ENCODE data around the gene MUC5AC. TPM values are rescaled to one million over a fixed set of nuclear protein-coding genes. Genes with fewer than 3 reads are reported as not detected.
"Not testable (repeated sequence)": the region's sequence is repeated elsewhere in the genome, so short reads cannot be mapped to it uniquely, and the experiment has no call there.

The MUC5AC gene
- total RNA-seq, 1 donor from 2014 or later, result not detected

DNA sequence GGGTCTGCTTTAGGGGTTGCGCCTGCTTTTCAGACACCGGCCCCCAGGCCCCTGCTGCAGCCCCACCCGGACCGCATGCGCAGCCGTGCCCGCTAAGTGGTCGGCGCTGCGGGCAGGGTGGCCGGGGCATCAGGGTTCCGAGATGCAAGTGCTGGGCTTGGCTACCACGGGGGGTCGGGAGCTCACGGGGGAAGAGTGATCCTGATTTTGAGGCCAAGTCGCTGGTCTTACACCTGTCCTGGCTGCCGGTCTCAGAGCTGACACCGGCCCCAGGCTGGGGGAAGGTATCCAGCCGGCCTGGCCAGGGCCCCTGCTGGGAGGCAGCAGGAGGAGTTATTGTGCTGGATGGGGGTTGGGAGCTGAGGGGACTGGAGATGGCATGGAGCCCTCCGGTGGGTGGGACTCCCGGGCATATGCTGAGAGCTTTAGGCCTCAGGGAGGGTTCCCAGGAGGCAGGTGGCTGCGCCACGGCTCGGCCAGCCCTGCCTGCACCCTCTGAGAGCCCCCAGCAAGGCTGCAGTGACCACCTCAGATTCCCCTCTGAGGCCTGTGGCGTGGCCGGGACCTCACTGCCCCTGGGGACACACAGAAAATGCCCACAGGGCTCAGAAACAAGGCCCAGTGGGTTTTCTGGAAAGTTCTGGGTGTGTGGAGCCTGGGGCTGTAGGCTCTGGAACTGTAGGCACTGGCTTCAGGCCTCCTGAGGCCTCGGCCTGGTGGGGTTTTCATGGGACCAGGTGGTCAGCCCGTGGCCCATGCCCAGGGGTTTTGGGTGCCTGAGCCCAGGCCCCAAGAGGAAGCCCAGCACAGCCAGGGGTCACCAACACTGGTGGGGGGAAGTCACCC, 4.4 kb upstream of the MUC5AC start:
- H3K4me3 ChIP-seq (ENCODE audit: low read depth, low read length), result no peak overlapping the region
- H3K36me3 ChIP-seq (ENCODE audit: control insufficient read depth, insufficient read depth, low read length), result no peaks in the 10 kb centered on the region
- no peak for DNase-seq (ENCODE audit: low read depth)
- H3K27me3 ChIP-seq (ENCODE audit: control insufficient read depth, insufficient read depth, low read length), result no peaks in the 10 kb centered on the region
- TF ChIP-seq, protein P1, sequence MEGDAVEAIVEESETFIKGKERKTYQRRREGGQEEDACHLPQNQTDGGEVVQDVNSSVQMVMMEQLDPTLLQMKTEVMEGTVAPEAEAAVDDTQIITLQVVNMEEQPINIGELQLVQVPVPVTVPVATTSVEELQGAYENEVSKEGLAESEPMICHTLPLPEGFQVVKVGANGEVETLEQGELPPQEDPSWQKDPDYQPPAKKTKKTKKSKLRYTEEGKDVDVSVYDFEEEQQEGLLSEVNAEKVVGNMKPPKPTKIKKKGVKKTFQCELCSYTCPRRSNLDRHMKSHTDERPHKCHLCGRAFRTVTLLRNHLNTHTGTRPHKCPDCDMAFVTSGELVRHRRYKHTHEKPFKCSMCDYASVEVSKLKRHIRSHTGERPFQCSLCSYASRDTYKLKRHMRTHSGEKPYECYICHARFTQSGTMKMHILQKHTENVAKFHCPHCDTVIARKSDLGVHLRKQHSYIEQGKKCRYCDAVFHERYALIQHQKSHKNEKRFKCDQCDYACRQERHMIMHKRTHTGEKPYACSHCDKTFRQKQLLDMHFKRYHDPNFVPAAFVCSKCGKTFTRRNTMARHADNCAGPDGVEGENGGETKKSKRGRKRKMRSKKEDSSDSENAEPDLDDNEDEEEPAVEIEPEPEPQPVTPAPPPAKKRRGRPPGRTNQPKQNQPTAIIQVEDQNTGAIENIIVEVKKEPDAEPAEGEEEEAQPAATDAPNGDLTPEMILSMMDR (IDR thresholded peaks at IDR 0.05; ENCODE audit: insufficient read depth, low read length, poor library complexity, severe bottlenecking), result no peak

DNA sequence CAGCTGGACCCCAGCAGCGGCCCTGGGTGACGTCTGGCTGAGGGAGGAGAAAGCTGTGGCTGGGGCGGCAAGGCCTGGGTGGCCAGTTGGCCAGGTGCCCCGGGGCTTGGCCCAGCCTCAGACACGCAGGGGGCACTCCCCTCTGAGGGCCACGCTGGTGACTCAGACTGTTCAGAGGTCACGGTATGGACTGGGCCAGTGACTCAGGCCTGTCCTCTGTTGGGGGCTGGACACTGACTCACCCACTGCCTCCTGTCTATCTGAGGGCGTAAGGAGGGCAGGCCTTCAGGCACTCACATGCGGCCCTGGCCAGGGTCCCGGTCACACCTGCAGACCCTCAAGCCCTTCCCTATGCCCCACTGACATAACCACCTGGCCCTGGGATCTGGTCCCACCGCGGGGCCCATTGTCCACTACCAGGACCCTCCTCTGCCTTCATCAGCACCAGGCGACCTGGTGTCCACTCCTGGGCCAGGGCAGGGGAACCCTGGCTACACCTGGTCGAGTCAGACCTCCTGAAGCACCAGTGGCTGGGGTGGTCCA, 3.7 kb upstream of the MUC5AC start:
- Histone ChIP-seq H3K4me3 (ENCODE audit: low read depth, low read length) (no peak overlapping the region), H3K27me3 (ENCODE audit: control insufficient read depth, insufficient read depth, low read length) (no peaks in the 10 kb centered on the region), H3K36me3 (ENCODE audit: control insufficient read depth, insufficient read depth, low read length) (no peaks in the 10 kb centered on the region)
- TF ChIP-seq, protein P1 (IDR thresholded peaks at IDR 0.05; ENCODE audit: insufficient read depth, low read length, poor library complexity, severe bottlenecking), result no peak
- DNase-seq (ENCODE audit: low read depth), result peak; percentile 86

DNA sequence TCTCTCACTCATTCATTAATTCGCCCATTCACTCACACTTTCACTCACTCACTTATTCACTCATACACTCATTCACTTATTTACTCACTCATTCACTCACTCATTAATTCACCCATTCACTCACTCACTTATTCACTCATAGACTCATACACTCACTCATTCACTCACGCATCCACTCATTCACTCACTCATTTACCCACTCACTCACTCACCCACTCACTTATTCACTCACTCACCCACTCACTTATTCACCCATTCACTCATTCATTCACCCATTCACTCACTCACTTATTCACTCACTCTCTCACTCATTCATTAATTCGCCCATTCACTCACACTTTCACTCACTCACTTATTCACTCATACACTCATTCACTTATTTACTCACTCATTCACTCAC, 3.1 kb upstream of the MUC5AC start:
- H3K36me3 ChIP-seq (ENCODE audit: control insufficient read depth, insufficient read depth, low read length); DNase-seq (ENCODE audit: low read depth); H3K4me3 ChIP-seq (ENCODE audit: low read depth, low read length); H3K27me3 ChIP-seq (ENCODE audit: control insufficient read depth, insufficient read depth, low read length): not testable (repeated sequence)

DNA sequence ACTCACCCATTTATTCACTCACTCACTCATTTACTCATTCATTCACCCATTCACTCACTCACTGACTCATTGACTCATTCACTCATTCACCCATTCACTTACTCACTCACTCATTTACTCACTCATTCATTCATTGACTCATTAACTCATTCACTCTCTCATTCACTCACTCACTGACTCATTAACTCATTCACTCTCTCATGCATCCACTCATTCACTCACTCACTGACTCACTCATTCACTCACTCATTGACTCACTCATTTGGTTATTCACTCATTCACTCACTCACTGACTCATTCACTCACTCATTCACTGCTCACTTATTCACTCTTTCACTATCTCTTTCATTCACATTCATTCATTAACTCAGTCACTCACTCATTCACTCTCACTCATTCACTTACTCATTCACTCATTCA, 2.5 kb upstream of the MUC5AC start:
- no peak overlapping the region for H3K4me3 ChIP-seq (ENCODE audit: low read depth, low read length)
- TF ChIP-seq, protein P1 (IDR thresholded peaks at IDR 0.05; ENCODE audit: insufficient read depth, low read length, poor library complexity, severe bottlenecking), result no peak
- DNase-seq (ENCODE audit: low read depth), result no peak
- no peaks in the 10 kb centered on the region for H3K27me3 ChIP-seq (ENCODE audit: control insufficient read depth, insufficient read depth, low read length)
- H3K36me3 ChIP-seq (ENCODE audit: control insufficient read depth, insufficient read depth, low read length), result no peaks in the 10 kb centered on the region

DNA sequence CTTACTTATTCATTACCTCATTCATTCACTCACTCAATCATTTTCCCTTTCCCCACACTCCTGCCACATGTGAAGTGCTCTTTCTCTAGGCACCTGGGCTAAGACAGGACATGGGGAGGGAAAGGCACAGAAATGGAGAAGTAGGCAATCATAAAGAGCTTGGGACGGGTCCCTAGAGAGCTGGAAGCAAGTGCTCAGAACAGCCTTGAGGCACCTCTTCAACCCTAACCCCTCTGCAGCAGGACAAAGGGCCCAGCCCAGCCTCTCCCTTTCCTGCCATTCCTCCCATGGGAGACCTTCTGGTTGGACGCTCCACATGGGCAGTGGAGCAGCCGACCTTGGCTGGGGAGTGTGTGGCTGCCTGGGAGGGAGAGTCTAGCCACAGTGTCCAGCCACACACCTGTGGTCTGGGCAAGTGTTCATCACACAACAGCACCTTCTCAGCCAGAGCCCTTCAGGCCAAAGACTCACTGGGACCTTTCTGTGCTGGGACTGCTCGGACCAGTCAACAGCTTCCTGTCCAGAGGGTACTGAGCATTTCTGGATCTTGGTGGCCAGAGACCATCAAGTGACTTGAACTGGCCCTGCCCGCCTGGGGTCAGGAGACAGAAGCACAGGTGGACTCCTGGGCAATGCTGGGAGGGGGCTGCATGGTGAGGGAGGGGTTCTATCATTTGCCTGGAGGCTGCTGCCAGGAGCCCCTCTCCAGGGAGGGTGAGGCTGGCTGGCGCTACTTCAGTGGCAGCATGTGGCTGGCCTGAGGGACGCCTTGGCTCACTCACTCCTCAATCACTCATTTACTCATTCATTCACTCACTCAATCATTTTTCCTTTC, 1.0 kb upstream of the MUC5AC start:
- no peak overlapping the region for H3K4me3 ChIP-seq (ENCODE audit: low read depth, low read length)
- DNase-seq (ENCODE audit: low read depth), result no peak
- no peaks in the 10 kb centered on the region for H3K36me3 ChIP-seq (ENCODE audit: control insufficient read depth, insufficient read depth, low read length)
- TF ChIP-seq, protein P1 (IDR thresholded peaks at IDR 0.05; ENCODE audit: insufficient read depth, low read length, poor library complexity, severe bottlenecking), result no peak
- H3K27me3 ChIP-seq (ENCODE audit: control insufficient read depth, insufficient read depth, low read length), result no peaks in the 10 kb centered on the region

DNA sequence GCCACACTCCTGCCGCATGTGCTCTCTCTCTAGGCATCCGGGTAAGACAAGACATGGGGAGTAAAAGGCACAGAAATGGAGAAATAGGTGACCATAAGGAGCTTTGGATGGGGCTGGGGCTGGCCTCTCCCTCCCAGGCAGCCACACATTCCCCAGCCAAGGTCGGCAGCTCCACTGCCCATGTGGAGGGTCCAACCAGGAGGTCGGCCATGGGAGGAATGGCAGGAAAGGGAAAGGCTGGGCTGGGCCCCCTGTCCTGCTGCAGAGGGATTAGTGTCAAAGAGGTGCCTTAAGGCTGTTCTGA, 460 bp upstream of the MUC5AC start:
- Histone ChIP-seq H3K27me3 (ENCODE audit: control insufficient read depth, insufficient read depth, low read length) (no peaks in the 10 kb centered on the region), H3K4me3 (ENCODE audit: low read depth, low read length) (no peak overlapping the region), H3K36me3 (ENCODE audit: control insufficient read depth, insufficient read depth, low read length) (no peaks in the 10 kb centered on the region)
- TF ChIP-seq, protein P1 (IDR thresholded peaks at IDR 0.05; ENCODE audit: insufficient read depth, low read length, poor library complexity, severe bottlenecking), result no peak
- no peak for DNase-seq (ENCODE audit: low read depth)

All from kidney epithelial cell (primary cell).